Iris pigment epithelial cell (primary cell): ENCODE measurements around the gene SLC35F2.
"Not testable (repeated sequence)": the region's sequence is repeated elsewhere in the genome, so short reads cannot be mapped to it uniquely, and the experiment has no call there.

Source experiments
- DNase-seq: peaks from one replicate; pipeline ENCODE4 v3.0.0-alpha.2; 2011; ENCODE audit warnings: low read depth

The SLC35F2 gene

GRCh38 chr11:107842412-107843100, 16.0 kb downstream of the SLC35F2 start:
- no peak for DNase-seq

GRCh38 chr11:107840129-107840484, 18.5 kb downstream of the SLC35F2 start:
- DNase-seq, result no peak

- no peak for DNase-seq
Observed at GRCh38 chr11:107836851-107837250, 21.7 kb downstream of the SLC35F2 start.

DNA sequence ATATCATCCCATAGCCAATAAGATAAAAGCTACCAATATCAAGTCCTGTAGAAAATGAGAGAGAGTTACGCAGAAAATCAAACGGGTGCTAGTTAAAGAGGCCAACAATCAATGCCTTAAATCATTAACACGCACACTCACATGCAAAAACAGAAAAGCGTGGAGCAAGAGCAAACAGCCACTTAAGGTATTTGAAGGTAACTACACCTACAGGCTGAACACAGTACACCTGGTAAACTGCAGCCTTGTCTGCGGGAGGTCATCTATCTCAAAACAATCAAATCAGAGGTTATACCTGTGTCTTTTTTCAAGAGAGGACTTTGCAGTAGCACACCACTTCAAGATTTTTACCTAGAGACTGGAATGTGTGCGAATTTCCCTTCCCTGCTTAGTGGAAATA, 23.6 kb downstream of the SLC35F2 start:
- no peak for DNase-seq

- DNase-seq, result not testable (repeated sequence)
Observed at GRCh38 chr11:107833926-107834325, 24.7 kb downstream of the SLC35F2 start.

DNA sequence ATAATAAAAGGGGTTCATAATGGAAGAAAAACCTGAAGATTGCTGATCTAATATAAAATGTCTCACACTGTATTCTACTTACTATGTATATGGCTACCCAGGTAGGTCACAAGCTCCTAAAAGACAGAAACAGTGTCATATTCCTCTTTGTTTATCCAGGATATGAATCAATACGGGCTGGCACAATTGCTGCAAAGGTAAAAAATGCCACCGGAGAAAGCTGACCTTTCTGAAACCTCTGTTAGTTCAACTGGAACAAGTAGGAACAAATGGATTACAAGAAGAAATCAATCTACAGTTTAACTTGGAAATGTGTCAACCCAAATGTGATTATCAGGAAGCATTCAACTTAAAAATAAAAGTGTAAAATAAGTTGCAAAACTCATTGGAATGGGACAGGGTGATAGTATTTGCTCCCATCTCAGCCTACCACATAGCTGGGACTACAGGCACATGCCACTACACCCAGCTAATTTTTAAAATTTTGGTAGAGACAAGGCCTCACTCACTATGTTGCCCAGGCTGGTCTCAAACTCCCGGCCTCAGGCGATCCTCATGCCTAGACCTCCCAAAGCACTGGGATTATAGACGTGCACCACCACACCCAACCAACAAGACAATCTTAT, 27.6 kb downstream of the SLC35F2 start:
- DNase-seq, result no peak

DNA sequence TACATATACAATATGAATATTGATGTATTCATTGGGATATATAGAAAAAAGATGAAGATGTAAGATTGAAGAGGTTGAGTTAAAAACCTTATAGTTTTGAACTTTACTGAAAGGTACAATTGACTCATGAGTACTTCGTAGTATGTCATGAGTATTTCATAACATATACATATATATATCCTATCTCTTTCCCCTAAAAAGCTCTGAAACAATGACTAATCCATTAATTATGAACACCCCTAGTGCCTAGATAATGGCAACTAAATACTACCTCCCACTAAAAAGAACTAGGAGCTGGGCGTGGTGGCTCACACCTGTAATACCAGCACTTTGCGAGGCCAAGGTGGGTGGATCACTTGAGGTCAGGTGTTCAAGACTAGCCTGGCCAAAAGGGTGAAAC, 31.5 kb downstream of the SLC35F2 start:
- DNase-seq, result no peak

GRCh38 chr11:107825875-107826274, 32.7 kb downstream of the SLC35F2 start:
- DNase-seq, result no peak

GRCh38 chr11:107824668-107825369, 33.8 kb downstream of the SLC35F2 start:
- DNase-seq, result peak; percentile 54

GRCh38 chr11:107821199-107821927, 37.2 kb downstream of the SLC35F2 start:
- DNase-seq, result peak; percentile 74

- DNase-seq, result peak; percentile 80
Observed at GRCh38 chr11:107819361-107820014, 39.1 kb downstream of the SLC35F2 start.

- DNase-seq, result no peak
Observed at GRCh38 chr11:107818491-107818890, 40.1 kb downstream of the SLC35F2 start.

DNA sequence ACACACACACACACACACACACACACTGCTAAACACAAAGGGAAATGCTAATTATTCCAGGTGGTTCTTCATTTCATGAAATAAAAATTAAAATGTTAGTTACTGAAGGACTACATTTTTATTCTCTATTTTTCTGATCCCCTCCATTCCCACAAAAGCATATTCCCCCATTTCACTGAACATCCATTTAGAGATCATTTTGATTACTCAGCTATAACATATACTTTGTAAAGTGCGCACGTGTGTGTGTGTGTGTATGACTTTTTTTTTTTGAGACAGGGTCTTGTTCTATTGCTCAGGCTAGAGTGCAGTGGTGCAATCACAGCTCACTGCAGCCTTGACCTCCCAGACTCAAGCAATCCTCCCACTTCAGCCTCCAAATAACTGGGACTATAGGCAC, 42.6 kb downstream of the SLC35F2 start:
- DNase-seq, result no peak

DNA sequence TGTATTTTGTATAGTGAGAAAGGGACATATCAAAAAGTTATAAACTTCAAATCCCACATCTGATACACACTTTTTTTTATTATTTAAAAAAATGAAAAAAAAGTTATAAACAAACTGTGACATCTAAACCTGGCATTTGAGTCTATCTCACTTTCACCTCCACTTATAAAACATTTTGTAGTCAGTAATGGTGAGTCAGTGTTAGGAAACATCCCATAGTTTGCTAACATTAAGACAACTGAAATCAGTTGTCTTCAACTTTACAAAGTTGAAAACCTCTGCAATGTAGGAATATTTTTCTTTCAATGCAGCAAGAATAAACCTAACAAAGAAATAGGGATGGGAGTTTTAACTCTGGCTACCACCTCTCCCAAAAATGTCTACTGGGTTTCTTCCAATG, 47.7 kb downstream of the SLC35F2 start:
- DNase-seq, result peak; percentile 22

DNA sequence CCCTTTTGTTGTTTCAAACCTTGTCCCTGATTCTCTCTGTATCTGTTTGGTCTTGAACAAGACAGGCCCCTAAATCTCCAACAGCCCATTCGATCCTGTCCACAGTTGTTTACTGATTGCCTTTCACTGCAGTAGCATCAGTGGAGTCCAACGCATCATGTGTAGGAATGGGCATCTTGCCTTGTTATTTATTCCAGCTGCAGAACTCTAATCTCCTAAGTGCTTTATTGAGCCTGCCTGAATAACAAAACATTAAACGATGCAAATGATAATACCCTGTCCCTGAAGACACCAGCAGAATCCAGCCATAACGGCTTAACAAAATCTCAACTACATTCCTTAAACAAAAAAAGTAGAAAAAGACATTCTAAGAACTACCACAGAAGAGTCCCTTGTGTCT, 50.1 kb downstream of the SLC35F2 start:
- no peak for DNase-seq

DNA sequence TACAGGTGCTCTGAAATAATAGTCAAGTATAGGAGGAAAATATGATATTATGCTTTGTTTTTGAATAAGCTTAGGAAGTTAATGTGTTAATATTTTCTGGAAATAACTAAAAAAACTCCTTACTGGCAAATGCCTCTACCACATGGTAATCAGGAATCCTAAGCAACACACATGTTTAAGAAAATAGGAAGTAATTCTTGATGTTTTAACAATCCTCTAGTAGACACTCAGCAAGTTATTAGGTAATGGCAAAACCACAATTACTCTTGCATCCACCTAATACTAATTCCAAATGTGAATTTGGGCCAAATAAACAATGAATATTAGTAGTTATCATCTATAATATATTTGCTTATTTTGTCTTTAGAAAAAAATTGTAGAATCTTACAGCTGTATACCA, 53.6 kb downstream of the SLC35F2 start:
- no peak for DNase-seq

DNA sequence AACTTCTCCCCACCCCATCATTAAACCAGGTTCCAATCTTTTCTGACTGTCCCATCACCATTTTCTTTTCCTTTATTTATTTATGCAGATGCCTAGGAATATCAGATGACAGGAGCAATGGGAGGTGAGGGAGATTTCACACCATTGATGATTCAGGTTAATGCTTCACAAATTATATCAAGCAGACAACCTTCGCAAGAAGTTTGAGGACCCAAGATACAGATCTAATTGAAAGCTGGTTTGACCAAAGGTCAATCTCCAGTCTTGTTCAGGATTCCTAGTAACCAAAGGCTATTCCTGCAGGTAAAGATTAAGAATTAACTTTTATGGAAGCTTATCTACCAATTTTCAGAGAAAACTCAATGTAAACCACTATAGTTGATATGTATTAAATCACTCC, 54.4 kb downstream of the SLC35F2 start:
- no peak for DNase-seq

DNA sequence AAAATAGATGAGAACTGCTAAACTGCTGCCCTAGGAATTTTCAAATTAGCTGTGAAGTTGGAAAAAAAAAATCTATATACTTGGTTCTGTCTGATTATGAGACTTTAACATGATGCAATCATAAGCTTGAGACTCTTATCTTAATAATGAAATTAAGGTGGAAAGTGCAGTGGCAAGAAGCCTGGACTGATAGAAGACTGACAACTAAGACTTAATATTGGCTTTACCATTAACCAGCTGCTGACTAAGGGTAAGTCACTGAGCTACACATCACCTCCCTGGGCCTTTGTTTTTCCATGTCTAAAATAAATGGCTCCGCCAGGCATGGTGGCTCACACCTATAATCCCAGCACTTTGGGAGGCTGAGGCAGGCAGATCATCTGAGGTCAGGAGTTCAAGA, 56.9 kb downstream of the SLC35F2 start:
- DNase-seq, result no peak

GRCh38 chr11:107799218-107799859, 59.2 kb downstream of the SLC35F2 start:
- DNase-seq, result peak; percentile 65

DNA sequence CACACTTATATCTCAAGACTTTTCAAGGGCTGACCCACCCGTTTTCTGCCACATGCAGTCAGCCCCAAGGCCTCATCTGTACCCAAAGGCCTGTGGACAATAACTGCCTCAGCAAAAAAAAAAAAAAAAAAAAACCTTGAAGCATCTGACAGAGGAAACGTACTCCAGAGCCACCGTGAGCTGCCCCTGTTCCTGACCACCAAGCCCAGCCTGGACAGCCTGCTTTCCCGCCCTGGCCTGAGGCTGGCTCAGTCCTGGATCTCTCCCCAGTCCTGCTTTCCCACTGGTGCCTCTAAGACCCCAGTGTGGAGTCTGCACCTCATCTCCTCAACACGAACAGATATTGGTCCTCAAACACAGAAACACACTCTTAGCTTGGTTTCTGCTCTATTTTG, 66.5 kb downstream of the SLC35F2 start:
- DNase-seq, result no peak

- DNase-seq, result peak; percentile 33
Observed at GRCh38 chr11:107791343-107792048, 67.1 kb downstream of the SLC35F2 start.
